Vagina (tissue), 2 donors: Measurements from ENCODE around the gene POLR3GL.

Experiments
- POLR2A ChIP-seq, 2 donors: fragments of 450-650 bp; IDR thresholded peaks; one replicate each; pipeline ENCODE4 v1.6.1; 2017; ENCODE audit warnings: antibody characterized with exemption in 2 of 2, mild to moderate bottlenecking in 2 of 2, moderate library complexity in 2 of 2
- TF ChIP-seq, protein P1 (sequence below), 3 experiments: fragments of 450-650 bp in 2 of 3; fragments of 200-600 bp in 1 of 3; sonication (generic) in 1 of 3; IDR thresholded peaks; one replicate each; pipeline ENCODE4 v1.5.1; 2017 to 2019; ENCODE audit warnings: antibody characterized with exemption in 3 of 3, mild to moderate bottlenecking in 2 of 3, moderate library complexity in 2 of 3

DNA sequence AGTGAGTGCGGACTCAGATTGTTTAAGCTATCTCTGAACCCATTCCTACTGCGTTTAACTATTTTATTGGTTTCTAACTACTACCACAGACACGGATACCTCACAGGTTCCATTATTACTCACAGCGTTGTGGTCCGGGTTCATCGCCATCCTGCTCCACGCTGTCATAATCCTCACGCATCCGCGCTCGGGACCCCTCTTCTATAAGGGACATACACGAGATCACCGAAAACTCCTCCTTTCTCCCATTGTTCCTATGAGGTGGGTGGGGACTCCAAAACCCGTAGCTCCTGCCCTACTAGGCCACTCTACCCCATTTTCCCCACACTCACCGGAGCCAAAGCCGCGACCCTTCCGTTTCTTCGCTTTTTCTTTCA is 37.8 kb upstream of the POLR3GL start:
- TF ChIP-seq, protein P1, sequence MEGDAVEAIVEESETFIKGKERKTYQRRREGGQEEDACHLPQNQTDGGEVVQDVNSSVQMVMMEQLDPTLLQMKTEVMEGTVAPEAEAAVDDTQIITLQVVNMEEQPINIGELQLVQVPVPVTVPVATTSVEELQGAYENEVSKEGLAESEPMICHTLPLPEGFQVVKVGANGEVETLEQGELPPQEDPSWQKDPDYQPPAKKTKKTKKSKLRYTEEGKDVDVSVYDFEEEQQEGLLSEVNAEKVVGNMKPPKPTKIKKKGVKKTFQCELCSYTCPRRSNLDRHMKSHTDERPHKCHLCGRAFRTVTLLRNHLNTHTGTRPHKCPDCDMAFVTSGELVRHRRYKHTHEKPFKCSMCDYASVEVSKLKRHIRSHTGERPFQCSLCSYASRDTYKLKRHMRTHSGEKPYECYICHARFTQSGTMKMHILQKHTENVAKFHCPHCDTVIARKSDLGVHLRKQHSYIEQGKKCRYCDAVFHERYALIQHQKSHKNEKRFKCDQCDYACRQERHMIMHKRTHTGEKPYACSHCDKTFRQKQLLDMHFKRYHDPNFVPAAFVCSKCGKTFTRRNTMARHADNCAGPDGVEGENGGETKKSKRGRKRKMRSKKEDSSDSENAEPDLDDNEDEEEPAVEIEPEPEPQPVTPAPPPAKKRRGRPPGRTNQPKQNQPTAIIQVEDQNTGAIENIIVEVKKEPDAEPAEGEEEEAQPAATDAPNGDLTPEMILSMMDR (IDR thresholded peaks at IDR 0.05), result no peak
- TF ChIP-seq POLR2A (IDR thresholded peaks at IDR 0.05), result no peak
